Medulla oblongata (tissue), 1 donor: ENCODE data around the gene TAS1R3.
"Not testable (repeated sequence)": the region's sequence is repeated elsewhere in the genome, so short reads cannot be mapped to it uniquely, and the experiment has no call there.

ENCODE experiments used
- DNase-seq: peaks from one replicate; pipeline ENCODE4 v3.0.0-alpha.2; 2015; ENCODE audit errors: extremely low spot score

TAS1R3 gene

DNA sequence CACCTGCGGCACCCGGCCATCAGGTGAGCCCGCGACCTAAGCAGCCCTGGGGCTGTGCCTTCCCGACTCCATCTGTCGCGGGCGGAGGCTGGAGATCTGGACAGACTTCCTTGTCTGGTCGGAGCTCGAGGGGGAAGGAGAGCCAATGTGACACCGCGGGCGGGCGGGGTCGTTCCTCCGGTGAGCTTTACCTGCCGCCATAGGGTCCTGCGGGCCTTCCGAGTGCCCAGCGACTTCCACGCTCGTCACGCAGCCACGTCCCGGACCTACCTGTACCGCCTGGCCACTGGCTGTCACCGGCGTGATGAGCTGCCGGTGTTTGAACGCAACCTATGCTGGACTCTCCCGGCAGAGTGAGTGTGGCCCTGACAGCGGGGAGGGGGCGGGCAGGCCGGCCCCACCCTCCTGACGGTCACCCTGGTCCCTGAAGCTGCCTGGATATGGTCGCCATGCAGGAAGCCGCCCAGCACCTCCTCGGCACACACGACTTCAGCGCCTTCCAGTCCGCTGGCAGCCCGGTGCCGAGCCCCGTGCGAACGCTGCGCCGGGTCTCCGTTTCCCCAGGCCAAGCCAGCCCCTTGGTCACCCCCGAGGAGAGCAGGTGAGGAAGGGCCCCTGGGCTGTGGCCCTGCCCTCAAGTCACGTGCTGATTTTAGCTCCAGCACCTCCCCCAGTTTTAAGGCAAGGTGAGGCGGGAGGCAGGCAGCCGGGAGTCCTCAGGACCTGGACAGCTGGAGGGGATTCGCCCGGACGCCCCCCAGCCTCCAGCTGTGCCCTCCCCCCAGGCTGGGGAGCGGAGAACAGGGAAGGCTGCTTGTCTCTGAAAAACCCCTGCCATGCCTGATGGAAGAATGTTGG lies 21.6 kb upstream of the TAS1R3 start:
- DNase-seq = peak; percentile 21

DNA sequence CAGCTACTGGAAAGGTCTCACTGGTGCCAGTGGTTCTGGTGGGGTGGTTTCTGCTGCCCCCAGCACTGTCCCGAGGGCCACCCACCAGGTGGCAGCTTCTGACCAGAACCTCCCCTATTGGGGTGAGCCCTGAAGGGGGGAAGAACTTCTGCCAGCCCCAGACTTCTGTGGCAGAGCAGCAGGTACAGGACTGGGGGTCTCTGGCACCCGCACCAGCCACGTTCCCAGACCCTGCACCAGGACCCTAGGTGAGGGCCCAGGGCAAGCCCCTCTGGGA lies 21.0 kb upstream of the TAS1R3 start:
- no peak for DNase-seq

DNA sequence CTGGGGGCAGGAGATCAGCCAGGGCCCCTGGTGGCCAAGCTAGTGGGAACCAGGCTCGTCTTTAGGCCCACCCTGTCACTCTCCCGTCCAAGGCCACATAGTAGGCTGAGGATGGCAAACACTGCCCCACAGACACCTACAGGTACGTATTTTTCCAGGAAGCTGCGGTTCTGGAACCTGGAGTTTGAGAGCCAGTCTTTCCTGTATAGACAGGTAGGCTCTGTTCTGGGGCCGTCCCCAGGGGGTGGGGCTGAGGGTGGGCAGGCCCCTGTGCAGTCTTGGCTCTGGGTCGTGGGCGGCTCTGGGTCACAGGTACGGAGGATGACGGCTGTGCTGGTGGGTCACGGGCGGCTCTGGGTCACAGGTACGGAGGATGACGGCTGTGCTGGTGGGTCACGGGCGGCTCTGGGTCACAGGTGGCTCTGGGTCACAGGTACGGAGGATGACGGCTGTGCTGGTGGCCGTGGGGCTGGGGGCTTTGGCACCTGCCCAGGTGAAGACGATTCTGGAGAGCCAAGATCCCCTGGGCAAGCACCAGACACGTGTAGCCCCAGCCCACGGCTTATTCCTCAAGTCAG lies 20.5 kb upstream of the TAS1R3 start:
- DNase-seq = no peak

DNA sequence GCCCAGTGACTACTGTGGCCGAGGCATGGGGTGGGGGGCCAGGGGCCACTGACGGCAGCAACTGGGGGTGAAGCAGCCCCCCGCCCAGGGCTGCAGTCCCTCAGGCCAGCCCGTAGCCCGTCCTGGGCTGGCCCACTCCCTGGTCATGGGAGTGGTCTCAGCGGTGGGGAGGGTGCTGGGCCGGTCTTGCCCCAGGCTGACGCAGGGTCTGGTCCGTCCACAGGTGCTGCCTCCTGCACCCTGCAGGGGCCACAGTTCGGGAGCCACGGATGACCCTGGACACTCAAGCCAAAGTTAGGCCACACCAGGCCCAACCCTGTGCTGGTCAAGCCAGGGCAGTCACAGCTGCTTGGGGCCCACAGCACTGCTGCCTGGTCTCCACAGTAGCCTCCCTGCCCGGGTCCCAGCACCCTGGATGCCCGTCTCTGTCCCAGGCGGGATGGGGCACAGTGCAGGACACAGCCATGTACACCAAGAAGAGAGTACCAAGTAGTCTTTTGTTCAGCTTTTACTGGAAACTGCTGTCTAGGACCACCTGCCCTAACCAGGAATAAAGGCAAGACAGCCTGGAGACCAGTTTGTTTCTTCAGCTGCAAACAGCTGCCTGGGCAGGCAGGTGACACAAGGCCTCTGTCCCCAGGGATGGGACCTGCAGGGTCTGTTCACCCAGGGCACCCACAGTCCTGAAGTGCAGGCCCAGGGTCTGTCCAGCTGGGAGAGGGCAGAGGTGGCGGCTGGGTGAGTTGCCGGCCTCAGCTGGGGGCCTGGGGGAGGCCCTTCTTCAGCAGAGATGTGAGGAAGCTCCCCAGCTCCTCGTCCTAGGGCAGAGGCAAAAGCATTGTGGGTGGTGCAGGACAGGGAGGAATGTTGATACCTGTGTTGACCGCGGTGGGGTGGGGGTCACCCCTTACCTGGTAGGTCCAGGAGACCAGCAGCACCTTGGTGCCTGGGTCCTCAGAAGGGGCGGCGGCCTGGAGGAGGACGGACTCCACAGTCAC lies 19.7 kb upstream of the TAS1R3 start:
- DNase-seq = no peak

DNA sequence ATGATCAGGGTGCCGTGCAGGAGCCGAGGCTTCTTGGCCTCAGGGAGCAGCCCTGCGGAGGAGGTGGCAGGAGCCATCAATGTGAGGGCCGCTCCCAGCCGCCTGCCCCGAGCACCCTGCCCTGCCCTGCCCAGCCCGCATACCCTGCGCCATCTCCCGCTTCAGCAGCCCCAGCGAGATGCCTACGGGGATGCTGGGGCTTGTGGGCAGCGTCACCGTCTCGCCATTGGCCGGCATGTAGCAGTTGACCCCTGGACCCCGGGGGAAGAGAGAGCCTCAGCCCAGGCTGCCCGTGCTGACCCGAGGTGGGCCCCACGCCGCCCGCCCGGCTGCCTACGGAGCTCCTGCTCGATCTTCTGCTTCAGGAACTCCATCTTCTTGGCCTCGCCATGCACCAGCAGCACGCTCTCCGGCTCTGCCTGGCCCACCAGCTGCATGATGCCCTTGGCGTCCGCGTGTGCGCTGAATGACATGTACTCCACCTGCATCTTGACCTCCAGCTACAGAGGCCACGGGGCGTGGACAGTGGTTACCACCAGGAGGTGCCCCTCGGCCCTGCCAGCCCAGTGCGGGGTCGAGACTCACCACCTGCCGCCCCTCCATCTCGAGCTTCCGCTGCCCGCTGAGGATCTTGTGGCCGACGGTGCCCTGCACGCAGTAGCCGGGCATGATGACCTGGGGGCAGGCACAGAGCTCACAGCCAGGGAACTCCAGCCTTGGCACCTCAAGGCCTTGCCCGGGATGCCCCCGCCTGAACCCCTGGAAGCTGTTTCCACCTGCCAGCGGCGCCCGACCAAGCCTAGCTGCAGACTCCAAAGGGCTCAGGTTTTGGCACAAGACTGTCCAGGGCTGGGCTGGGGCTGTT lies 18.4 kb upstream of the TAS1R3 start:
- no peak for DNase-seq

DNA sequence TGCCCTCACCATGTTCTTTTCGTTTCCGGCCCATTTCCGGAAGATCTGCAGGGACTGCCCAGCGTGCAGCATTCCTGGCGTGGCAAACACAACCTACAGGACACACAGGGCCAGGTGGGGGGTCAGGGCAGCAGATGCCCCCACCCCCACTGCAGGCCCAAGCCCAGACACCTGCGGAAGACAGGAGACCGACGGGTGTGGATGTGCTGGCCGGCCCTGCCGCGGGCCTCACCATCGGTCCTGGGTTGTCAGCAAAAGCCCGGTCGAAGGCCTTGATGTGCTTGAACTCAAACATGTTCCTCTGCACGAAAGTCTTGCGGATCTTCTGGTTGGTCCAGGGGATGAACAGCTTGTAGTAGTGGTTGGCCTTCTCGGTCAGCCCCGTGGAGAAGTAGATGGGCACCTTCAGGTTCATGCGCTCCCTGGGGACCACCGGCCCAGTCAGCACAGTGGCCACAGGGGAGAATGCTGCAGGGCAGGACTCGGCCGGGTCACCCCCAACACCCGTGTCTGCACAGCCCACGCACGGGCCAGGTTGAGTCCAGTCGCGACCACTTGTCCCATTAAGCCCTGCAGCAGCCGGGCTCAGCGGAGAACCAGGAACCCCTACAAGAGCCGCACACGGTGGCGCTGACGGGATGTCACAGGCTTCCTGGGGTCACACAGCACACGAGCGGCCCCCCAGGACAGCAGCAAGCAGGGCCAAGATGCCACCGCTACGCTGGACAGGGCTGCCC lies 17.4 kb upstream of the TAS1R3 start:
- DNase-seq = no peak

DNA sequence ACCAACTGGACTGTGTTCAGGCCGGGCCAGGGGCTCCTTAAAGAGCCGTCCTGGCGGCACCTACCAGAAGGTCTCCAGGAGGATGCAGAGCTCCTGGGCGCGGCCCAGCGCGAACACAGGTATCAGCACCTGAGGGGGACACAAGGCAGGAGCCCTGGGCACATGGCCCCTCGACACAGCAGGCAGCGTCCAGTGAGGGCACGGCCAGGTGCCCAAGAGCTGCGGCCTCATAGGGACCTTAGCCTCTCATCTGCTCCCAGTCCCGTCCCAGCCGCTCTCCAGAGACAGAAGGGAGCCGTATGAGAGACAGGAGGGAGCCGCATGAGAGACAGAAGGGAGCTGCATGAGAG lies 16.9 kb upstream of the TAS1R3 start:
- DNase-seq = no peak

DNA sequence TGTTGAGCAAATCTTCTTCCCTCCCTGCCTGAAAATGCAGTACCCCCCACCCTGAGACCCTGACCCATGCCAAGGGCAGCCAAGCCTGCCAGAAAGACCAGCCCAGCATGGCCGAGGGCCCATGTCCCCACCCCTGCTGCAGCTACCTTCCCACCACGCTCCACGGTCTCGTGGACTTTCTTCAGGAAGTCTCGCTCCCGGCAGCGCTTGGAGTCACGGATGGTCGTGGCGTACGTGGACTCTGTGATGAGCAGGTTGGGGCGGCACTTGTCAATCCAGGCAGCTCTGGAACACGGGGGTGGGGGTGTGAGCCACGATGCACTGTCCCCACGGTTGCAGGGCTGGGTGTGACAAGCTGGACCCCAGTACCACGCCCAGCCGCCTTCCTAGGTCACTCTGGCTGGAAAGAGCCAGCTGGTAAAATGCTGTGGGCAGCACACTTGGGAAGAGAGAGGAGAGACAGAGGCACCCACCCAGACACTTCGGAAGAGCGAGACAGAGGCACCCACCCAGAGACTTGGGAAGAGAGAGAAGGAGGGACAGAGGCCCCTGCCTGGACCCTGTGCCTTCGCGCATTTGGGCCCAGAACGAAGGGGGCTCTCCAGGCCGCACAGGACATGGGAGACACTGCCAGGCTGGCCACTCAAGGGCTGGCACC lies 16.3 kb upstream of the TAS1R3 start:
- no peak for DNase-seq

DNA sequence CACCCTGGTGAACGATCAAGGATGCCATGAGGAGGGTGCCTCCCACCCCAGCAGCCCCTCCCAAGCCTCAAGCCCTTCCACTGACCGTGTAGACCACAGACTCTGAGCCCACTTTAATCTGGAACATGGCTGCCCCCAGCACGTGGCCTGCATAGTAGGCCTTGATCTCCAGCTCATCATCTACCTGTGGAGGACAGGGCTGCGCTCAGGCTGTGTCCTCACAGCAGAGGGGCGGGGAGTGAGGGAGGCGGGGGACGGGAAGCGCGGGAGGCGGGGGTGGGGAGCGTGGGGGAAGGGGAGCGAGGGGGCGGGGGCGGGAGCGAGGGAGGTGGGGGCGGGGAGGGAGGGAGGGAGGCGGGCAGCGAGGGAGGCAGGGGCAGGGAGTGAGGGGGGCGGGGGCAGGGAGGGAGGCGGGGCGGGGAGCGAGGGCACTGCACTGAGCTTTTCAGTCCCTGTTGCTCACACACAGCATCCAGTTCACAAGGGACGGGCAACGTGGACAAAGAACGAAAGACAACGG lies 15.6 kb upstream of the TAS1R3 start:
- no peak for DNase-seq

DNA sequence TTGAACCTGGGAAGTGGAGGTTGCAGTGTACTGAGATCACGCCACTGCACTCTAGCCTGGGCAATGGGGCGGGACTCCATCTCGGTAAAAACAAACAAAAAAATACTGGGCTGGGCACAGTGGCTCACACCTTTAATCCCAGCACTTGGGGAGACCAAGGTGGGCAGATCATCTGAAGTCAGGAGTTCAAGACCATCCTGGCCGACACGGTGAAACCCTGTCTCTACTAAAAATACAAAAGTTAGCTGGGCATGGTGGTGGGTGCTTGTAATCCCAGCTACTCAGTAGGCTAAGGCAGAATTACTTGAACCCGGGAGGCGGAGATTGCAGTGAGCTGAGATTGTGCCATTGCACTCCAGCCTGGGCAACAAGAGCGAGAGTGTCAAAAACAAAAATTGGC lies 14.9 kb upstream of the TAS1R3 start:
- DNase-seq = not testable (repeated sequence)

DNA sequence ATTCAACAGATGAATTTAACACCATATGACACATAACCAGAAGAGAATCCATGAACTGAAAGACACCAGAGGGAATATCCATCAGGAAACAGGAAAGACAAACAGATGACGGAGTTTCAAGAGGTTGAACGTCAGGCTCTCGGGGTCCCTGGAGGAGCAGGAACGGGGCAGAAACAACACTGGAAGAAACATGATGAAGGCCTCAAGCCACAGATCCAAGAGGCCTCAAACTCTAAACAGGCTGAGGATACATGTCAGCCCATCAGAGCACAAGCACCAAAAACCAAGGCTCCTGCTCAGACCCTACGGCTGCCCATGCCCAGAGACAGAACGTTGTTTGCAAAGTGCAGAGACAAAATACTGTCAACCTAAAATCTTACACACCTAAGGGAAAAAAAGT lies 13.7 kb upstream of the TAS1R3 start:
- DNase-seq = no peak

DNA sequence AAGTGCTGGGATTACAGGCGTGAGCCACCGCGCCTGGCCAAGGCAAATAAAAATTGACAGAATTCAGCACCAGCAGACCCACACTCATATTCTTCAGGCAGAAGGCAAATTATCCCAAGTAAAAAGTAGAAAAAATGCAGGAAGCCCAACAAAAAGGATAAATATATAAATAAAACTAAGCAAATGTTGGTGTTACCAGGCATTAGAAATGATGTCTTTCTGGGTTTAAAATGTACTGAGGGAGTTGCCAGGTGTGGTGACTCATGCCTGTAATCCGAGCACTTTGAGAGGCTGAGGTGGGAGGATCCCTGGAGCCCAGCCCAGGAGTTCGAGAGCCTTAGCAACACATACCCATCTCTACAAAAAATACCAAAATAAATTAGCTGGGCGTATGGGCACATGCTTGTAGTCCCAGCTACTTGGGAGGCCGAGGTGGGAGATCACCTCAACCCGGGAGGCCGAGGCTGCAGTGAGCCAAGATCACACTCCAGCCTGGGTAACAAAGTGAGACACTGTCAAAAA lies 12.9 kb upstream of the TAS1R3 start:
- DNase-seq = peak; percentile 43

DNA sequence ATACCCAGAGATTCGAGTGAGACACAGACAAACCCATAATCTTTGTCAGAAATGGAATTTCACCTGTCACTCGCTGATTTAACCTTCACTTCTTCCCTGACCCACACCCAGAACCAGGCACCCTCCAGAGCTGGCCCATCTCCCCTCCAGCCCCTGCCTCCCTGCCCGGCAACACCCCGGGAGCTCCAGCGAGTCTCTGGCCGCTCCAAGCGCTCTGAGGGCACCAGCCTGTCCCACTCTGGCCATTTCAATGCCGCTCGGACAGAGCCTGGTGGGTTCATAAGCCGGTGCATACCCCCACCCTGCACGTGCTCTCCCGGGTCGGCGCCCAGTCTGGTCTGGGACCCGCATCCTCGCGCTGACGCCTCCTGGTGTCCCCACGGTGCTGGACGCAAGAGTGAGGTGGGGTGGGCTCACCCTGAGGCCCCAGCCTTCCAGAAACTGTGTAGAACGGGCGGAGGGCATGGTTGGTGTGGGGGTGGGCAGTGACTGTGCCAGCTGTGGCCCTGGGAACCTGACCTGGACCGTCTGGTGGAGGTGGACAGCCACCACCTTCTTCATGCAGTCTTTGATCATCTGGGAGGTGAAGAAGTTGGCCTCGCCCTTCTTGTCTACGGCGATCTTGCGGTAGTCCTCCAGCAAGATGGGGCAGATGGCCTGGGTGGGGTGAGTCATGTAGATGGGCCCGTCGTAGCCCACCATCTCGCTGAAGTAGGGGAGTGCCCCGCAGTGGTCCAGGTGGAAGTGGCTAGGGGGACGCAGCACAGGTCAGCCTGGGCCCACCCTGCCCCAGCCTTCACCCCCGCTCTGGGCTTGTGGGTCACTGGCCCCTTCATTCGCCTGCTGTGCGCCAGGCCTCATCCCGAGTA lies 12.1 kb upstream of the TAS1R3 start:
- DNase-seq = no peak

DNA sequence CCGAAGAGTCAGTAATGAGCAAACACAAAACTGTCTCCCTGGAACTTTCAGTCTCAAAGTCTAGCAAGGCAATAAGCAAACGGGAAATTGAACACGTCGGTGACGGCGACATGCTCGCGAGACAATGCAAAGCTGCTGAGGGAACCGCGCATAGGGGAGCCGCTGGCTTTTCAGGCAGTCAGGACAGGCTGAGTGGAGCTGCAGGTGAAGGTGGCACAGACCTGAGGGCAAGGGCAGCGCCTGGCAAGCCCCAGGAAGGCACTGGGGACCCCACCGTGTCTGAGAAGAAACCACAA lies 11.5 kb upstream of the TAS1R3 start:
- no peak for DNase-seq

DNA sequence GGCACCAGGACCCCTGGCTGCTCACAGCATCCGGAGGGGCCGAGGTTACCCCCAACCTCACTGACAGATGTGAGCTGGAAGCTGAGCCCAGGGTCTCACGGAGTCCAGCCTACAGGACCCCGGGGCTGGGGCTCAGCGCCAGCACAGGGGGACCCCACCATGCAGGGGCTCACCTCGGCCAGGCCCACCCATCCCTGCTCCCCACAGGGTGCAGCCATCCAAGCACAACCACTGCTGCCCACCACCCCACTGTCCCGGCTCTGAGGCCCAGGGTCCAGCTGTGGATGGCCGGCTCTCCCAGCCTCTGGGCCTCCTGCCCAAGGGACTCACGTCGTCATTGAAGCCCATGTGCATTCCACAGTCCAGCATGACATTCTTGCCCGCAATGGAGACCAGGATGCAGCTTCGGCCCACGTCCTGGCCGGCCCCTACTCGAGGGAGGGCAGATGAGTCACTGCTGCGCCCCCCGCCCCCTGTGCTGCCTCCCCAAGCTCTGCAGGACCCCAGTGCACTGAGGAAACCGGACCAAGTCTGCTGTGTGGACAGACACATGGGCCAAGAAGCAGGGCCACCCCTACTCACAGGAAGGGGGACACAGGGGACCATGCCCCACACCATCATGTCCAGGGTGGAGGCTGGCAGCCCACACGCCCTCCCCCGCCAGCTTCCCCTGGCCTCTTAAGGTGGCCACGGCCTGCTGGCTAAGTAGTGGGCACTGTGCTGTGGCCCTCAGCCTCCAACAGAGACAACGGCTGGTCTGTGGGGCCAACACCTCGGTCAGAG lies 10.2 kb upstream of the TAS1R3 start:
- no peak for DNase-seq

DNA sequence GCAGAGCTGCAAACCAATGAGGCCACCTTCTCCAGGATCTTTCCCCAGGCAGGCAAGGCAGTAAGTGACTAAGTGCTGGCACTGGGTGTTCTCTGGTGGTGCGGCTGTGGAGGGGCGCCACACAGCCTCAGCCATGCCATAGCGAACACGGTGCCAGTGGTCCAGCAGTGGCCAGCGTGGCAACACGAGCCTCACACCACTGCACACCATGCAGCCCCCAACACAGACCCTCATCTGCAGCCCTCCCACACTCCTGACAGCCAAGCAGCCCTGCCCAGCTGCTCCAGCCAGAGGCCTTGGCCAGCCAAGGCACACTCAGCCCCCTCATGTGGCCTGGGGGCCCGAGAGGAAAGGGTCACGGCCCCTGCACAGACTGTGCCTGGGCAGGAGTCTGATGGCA lies 9.6 kb upstream of the TAS1R3 start:
- DNase-seq = no peak

DNA sequence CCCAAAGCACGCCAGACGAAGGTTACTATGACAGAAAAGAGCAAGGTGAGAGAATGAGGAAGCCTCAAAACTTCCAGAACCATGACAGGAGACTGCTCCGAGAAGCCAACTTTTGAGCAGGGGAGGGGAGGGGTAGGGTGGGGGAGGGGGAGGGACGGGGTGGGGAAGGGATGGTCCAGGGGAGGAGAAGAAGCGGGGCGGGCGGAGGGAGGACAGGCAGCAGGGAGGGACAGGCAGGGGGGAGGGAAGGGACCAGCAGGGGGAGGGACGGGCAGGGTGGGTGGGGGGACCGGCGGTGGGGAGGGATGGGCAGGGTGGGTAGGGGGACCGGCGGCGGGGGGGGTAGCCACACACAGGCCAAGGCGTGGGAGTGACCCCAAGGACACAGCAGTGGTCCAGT lies 8.7 kb upstream of the TAS1R3 start:
- no peak for DNase-seq

DNA sequence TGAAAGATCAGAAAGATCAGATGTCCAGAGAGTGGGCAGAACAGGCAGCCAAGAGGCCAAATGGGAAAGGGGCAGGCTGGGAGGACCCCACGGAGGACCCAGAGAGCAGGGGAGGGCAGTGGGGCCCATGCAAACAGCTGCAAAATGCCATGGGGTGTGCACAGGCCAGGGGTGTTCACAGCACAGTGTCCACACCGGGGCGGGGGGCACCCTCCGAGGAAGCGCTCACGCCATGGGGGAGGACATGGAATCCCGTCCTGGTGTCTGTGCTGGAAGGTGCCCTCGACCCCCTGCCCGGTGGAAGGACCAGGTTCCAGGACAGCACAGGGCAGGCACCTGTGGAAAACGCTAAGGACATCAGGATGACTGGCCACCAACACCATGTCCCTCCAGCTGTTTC lies 8.1 kb upstream of the TAS1R3 start:
- DNase-seq = no peak
